ENCODE measurements around the gene SLC25A36.

- TF ChIP-seq, protein P1, sequence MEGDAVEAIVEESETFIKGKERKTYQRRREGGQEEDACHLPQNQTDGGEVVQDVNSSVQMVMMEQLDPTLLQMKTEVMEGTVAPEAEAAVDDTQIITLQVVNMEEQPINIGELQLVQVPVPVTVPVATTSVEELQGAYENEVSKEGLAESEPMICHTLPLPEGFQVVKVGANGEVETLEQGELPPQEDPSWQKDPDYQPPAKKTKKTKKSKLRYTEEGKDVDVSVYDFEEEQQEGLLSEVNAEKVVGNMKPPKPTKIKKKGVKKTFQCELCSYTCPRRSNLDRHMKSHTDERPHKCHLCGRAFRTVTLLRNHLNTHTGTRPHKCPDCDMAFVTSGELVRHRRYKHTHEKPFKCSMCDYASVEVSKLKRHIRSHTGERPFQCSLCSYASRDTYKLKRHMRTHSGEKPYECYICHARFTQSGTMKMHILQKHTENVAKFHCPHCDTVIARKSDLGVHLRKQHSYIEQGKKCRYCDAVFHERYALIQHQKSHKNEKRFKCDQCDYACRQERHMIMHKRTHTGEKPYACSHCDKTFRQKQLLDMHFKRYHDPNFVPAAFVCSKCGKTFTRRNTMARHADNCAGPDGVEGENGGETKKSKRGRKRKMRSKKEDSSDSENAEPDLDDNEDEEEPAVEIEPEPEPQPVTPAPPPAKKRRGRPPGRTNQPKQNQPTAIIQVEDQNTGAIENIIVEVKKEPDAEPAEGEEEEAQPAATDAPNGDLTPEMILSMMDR (IDR thresholded peaks at IDR 0.05), result no peak
- TF ChIP-seq POLR2A (IDR thresholded peaks at IDR 0.05), result no peak
Measured at GRCh38 chr3:140905559-140905958, 36.1 kb upstream of the SLC25A36 start.
